ENCODE results near the gene NATD1. TPM values are rescaled to one million over a fixed set of nuclear protein-coding genes. Genes with fewer than 3 reads are reported as not detected.

NATD1 gene
- total and polyA plus RNA-seq, 5 donors = 8.1 to 15.7 (median 11.4) TPM

DNA sequence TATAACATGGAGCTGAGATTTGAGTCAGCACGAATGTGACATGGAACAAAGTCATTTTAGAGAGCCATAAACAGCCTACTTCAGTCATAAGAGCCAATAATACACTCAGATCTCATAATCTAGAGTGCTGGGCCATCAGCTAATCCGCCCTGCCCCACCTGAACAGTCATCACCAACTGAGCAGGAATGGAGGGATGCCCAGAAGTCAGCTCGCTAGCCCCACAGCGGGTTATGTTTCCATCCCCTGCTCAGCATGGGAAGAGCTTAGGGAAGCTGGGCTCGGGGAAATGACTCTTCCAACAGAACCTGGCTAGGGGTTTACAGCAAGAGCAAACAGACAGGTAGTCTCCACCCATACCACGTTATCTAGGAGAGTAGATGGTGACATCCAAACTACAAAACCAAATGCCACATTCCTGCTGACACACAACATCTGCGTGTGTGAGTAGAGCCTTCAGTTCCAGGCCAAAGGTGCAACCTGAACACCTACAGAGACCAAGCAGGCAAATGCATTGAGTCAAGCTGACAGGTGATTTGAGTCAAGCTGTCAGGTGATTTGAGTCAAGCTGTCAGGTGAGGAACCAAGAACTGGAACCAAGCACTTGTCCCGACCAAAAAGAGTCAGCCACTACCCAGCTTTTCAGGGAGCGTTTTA lies 41.3 kb downstream of the NATD1 start:
- H3K9me3 ChIP-seq (ENCODE audit: control insufficient read depth, low read length) = no peaks in the 10 kb centered on the region
- DNase-seq (no peak), ATAC-seq (no peak)
- H3K4me1 ChIP-seq (ENCODE audit: control insufficient read depth, insufficient read depth, low read length) = peaks cover 16% of the 10 kb centered on the region
- no peak overlapping the region for H3K27ac ChIP-seq (ENCODE audit: low read length)
- intact Hi-C loops (cut with DNase I) = loop anchor here in 3 of 4 donors (5.0 to 10.0 kb wide), 2 partner anchors 85 to 87 kb away; partner anchors contain the start of gene DHRS7B (in 3 of the 3)
- H3K4me3 ChIP-seq (ENCODE audit: low read length) = no peak overlapping the region
- 73% methylated on average over 9 of the region's 9 CpGs for WGBS
- H3K27me3 ChIP-seq (ENCODE audit: control insufficient read depth, insufficient read depth) = no peaks in the 10 kb centered on the region

DNA sequence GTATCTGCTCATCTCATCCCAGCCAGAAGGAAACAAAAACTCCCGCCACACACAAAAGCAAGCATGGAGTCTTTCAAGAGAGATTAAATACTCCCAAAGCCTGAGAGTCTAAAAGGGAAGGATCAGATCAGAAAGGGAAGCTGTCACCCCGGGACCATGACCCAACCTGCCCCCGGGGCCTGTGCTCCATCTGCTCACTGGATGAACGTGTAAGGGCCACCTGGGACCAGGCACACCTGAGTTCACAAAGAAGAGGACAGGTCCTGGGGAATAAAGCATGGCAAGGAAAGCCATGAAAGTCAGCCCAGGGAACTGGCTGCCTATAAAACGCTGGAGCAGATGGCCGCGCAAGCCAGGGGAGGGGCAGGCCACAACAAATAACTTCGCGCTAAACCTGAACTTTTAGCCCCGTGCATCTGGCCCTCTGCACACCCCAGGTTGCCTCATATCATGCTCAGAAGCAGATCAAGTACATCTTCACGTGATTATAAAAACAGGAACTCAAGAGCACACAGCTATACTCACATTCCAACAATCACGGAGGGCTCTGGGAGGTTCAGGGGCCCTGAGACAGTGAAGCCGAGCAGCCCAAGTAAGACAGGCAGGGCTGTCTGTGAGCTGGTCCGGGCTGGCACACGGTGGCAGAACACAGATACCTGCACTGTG lies 42.7 kb downstream of the NATD1 start:
- 69% methylated on average over 15 of the region's 15 CpGs for WGBS
- no peak overlapping the region for H3K27ac ChIP-seq (ENCODE audit: low read length)
- ATAC-seq (no peak), DNase-seq (no peak)
- H3K4me3 ChIP-seq (ENCODE audit: low read length) = no peak overlapping the region
- no peaks in the 10 kb centered on the region for H3K27me3 ChIP-seq (ENCODE audit: control insufficient read depth, insufficient read depth)
- peaks cover 16% of the 10 kb centered on the region for H3K4me1 ChIP-seq (ENCODE audit: control insufficient read depth, insufficient read depth, low read length)
- intact Hi-C loops (cut with DNase I) = loop anchor here in 3 of 4 donors (5.0 to 10.0 kb wide), 2 partner anchors 83 to 86 kb away; partner anchors contain the start of gene DHRS7B (in 3 of the 3)
- no peaks in the 10 kb centered on the region for H3K9me3 ChIP-seq (ENCODE audit: control insufficient read depth, low read length)

DNA sequence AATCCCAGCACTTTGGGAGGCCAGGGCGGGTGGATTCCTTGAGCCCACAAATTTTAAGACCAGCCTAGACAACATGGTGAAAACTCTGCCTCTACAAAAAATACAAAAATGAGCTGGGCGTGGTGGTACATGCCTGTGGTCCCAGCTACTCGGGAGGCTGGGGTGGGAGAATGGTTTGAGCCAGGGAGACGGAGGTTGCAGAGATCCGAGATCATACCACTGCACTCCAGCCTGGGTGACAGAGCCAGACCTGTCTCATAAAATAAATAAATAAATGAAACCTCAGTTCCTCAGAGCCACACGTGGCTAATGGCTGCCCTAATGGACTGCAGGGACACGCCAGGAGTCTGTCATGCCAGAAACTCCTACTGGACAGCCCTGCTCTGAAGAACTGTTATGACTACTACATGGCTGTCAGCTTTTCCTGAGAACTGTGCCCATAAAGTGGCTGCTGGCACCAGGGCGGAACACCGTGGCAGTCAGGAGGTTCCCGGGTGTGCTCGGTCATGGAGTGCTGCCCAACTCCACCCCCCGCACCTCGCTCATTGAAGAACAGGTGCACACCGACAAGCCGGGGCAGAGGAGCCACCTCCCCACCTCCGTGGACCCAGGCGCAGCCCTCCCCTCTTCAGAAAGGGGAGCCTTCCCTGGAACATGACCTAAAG lies 43.6 kb downstream of the NATD1 start:
- WGBS = 72% methylated on average over 17 of the region's 17 CpGs
- Histone ChIP-seq H3K9me3 (ENCODE audit: control insufficient read depth, low read length) (no peaks in the 10 kb centered on the region), H3K27me3 (ENCODE audit: control insufficient read depth, insufficient read depth) (no peaks in the 10 kb centered on the region), H3K4me1 (ENCODE audit: control insufficient read depth, insufficient read depth, low read length) (peaks cover 18% of the 10 kb centered on the region), H3K4me3 (ENCODE audit: low read length) (no peak overlapping the region), H3K27ac (ENCODE audit: low read length) (peak overlapping the region; percentile 46)
- DNase-seq = peak in 2 of 3 donors; percentile 67 to 77
- intact Hi-C loops (cut with DNase I) = loop anchor here in 3 of 4 donors (5.0 to 10.0 kb wide), 2 partner anchors 82 to 85 kb away; partner anchors contain the start of gene DHRS7B (in 3 of the 3)
- ATAC-seq = peak in 1 of 2 donors; percentile 1

DNA sequence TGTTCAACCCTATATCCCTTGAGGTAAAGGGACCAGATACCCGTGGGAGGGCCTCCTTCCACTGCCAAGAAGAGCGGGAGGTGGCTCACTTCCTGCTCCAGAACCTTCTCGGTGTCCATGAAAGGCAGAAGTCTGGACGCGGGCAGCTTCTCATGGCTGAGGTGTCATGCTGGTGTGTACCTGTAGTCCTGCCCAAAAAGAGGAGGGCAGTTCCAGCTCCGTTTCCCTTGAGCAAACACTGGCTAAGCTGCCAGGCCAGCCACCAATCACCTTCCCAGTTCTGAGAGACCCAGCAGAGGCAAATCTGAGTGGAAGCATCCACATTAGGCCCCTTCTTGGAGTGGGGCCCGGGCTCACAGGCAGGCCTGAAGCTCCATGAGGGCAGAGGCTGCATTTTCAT lies 44.9 kb downstream of the NATD1 start:
- DNase-seq (no peak), ATAC-seq (no peak)
- WGBS = 69% methylated on average over 7 of the region's 7 CpGs
- Histone ChIP-seq H3K4me1 (ENCODE audit: control insufficient read depth, insufficient read depth, low read length) (peaks cover 18% of the 10 kb centered on the region), H3K27me3 (ENCODE audit: control insufficient read depth, insufficient read depth) (no peaks in the 10 kb centered on the region), H3K9me3 (ENCODE audit: control insufficient read depth, low read length) (no peaks in the 10 kb centered on the region), H3K27ac (ENCODE audit: low read length) (peak overlapping the region; percentile 61), H3K4me3 (ENCODE audit: low read length) (no peak overlapping the region)
- intact Hi-C loops (cut with DNase I) = no loop called here

DNA sequence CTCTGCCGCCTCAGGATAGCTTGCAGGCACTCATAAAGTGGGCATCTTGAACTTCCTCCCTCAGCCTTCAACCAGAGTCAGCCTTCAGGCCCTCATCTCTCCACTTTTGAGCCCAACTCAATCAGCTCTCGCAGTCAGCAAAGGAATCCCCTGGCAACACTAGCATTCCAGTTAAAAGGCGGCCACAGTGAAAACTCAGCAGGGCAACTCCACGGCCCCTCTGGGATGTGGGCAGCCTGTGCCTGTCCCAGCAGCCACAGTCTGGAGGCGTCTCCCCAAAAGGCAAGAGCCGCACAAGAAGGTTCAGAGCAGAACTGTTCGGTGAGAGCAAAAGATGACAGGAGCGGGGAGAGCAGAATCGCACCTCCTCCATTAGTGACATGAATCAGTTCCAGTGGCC lies 48.3 kb downstream of the NATD1 start:
- intact Hi-C loops (cut with DNase I) = no loop called here
- no peaks in the 10 kb centered on the region for H3K27me3 ChIP-seq (ENCODE audit: control insufficient read depth, insufficient read depth)
- WGBS = 58% methylated on average over 9 of the region's 9 CpGs
- no peak for DNase-seq
- peak overlapping the region; percentile 14 for H3K27ac ChIP-seq (ENCODE audit: low read length)
- peaks cover 12% of the 10 kb centered on the region for H3K4me1 ChIP-seq (ENCODE audit: control insufficient read depth, insufficient read depth, low read length)
- H3K9me3 ChIP-seq (ENCODE audit: control insufficient read depth, low read length) = no peaks in the 10 kb centered on the region
- ATAC-seq = peak in 1 of 2 donors; percentile 17
- no peak overlapping the region for H3K4me3 ChIP-seq (ENCODE audit: low read length)

DNA sequence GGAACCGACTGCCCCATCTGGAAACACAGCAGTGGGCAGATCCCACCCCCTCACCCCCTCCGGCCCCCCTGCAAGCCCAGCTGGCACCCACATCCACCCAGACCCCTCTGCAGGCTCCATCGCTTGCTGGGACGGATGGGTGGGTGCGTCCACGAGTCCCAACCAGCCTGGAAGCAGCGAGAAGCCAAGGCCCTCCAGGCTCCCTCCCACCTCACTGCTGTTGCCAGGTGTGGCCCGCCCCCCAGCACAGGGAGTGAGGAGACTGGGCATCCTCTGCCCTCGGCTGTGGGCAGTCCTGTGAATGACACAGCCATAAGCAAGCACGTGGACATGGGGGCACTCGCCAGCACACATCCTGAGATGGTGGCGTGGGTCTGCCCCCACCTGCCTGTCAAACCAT lies 50.7 kb downstream of the NATD1 start:
- ATAC-seq = peak in 1 of 2 donors; percentile 10
- Histone ChIP-seq H3K27ac (ENCODE audit: low read length) (no peak overlapping the region), H3K9me3 (ENCODE audit: control insufficient read depth, low read length) (no peaks in the 10 kb centered on the region), H3K4me3 (ENCODE audit: low read length) (no peak overlapping the region), H3K4me1 (ENCODE audit: control insufficient read depth, insufficient read depth, low read length) (peaks cover 10% of the 10 kb centered on the region), H3K27me3 (ENCODE audit: control insufficient read depth, insufficient read depth) (no peaks in the 10 kb centered on the region)
- intact Hi-C loops (cut with DNase I) = no loop called here
- 88% methylated on average over 12 of the region's 12 CpGs for WGBS
- no peak for DNase-seq

DNA sequence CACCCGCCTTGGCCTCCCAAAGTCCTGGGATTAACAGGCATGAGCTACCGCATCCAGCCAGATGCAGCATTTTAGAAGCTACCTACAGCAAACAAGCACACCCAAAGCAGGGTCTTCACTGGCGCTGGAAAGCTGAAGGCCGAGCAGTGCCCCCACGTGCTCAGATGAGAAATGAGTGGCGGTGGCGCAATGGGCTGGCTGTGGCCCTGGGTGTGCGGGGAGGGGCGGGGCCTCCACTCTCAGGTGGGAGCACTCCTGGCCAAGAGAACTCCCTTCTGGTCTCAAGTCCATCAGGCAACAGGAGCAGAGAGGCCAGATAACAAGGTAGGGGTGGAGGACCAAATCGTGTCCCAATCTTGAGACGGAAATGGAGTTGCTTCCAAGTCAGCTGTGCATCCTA lies 51.3 kb downstream of the NATD1 start:
- Histone ChIP-seq H3K27ac (ENCODE audit: low read length) (no peak overlapping the region), H3K9me3 (ENCODE audit: control insufficient read depth, low read length) (no peaks in the 10 kb centered on the region), H3K4me1 (ENCODE audit: control insufficient read depth, insufficient read depth, low read length) (peaks cover 10% of the 10 kb centered on the region), H3K4me3 (ENCODE audit: low read length) (no peak overlapping the region), H3K27me3 (ENCODE audit: control insufficient read depth, insufficient read depth) (no peaks in the 10 kb centered on the region)
- intact Hi-C loops (cut with DNase I) = no loop called here
- WGBS = 92% methylated on average over 11 of the region's 11 CpGs
- ATAC-seq (no peak), DNase-seq (no peak)

DNA sequence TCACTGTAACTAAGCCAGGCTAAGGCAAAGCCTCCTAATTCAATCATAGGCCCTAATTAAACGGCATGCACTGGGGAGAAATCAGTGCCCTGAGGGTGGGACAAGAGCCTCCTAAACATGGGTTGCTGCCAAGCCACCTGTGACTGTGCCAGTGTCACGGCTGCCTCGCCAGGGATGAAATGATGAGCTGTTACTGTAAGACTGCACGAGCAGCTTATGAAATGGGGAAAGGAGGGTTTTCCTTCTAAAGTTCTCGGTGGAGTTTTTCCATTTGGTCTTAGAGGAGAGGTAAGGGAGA lies 52.0 kb downstream of the NATD1 start:
- Histone ChIP-seq H3K4me1 (ENCODE audit: control insufficient read depth, insufficient read depth, low read length) (peaks cover 10% of the 10 kb centered on the region), H3K4me3 (ENCODE audit: low read length) (no peak overlapping the region), H3K27me3 (ENCODE audit: control insufficient read depth, insufficient read depth) (no peaks in the 10 kb centered on the region), H3K9me3 (ENCODE audit: control insufficient read depth, low read length) (no peaks in the 10 kb centered on the region), H3K27ac (ENCODE audit: low read length) (no peak overlapping the region)
- ATAC-seq (peak in 1 of 2 donors; percentile 20), DNase-seq (peak in 1 of 3 donors; percentile 67)
- intact Hi-C loops (cut with DNase I) = no loop called here
- whole genome bisulfite sequencing = 32% methylated on average over 5 of the region's 5 CpGs

DNA sequence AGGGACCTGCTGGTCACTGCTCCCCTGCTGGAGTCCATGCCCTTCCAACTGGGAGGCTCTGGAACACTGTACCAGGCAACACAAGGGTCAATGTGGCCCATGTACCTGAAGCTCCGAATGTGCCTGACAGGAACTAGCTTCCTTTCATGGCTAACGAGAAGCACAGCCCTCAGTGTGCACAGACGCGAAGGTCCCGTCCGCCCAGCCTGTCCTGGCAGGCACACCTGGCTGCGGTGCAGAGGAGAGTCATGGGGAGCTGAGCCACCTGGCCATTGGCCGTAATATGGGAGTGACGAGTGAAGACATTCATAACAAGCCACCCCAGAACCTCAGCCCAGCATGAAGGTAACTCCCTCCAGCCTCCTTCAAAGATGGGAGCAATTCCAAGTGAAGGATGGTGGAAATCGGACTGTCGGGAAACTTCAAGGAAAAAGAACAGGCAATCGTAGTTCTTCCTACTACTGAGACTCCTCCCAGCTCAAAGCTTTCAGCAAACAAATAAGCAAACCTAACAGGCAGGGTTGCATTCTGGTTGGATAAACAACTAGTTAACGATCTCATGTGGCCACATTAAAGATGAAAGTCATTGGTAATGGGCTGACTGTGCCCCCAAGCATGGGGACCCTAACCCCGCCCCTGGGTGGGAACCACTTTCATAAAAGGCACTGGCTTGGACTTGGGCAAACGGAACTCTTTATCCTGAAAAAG lies 52.5 kb downstream of the NATD1 start:
- H3K27ac ChIP-seq (ENCODE audit: low read length) = no peak overlapping the region
- H3K9me3 ChIP-seq (ENCODE audit: control insufficient read depth, low read length) = no peaks in the 10 kb centered on the region
- DNase-seq = no peak
- H3K4me3 ChIP-seq (ENCODE audit: low read length) = no peak overlapping the region
- no peaks in the 10 kb centered on the region for H3K27me3 ChIP-seq (ENCODE audit: control insufficient read depth, insufficient read depth)
- intact Hi-C loops (cut with DNase I) = no loop called here
- no peak for ATAC-seq
- peaks cover 10% of the 10 kb centered on the region for H3K4me1 ChIP-seq (ENCODE audit: control insufficient read depth, insufficient read depth, low read length)
- 74% methylated on average over 15 of the region's 15 CpGs for WGBS

DNA sequence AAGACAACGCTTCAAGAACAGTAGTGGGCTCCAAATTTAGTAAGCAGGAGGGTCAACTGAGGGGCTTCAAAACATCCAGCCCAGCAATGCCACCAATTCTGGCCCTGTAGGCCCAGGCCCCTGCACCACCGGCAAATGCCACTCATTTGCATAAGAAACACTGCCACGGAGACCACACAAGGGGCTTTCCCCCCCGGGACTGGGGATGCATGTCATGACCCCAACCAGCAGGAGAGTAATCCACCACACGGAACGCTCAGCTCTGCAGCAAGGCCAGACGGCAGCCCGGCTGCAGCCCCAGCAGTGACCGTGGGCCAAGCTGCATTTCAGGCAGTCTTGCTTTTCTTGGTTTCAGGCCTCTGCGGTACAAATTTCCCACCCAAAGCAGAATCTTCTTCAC lies 53.4 kb downstream of the NATD1 start:
- DNase-seq (no peak), ATAC-seq (no peak)
- Histone ChIP-seq H3K4me1 (ENCODE audit: control insufficient read depth, insufficient read depth, low read length) (peaks cover 8% of the 10 kb centered on the region), H3K9me3 (ENCODE audit: control insufficient read depth, low read length) (no peaks in the 10 kb centered on the region), H3K27ac (ENCODE audit: low read length) (no peak overlapping the region), H3K4me3 (ENCODE audit: low read length) (no peak overlapping the region), H3K27me3 (ENCODE audit: control insufficient read depth, insufficient read depth) (no peaks in the 10 kb centered on the region)
- intact Hi-C loops (cut with DNase I) = no loop called here
- WGBS = 66% methylated on average over 10 of the region's 10 CpGs

DNA sequence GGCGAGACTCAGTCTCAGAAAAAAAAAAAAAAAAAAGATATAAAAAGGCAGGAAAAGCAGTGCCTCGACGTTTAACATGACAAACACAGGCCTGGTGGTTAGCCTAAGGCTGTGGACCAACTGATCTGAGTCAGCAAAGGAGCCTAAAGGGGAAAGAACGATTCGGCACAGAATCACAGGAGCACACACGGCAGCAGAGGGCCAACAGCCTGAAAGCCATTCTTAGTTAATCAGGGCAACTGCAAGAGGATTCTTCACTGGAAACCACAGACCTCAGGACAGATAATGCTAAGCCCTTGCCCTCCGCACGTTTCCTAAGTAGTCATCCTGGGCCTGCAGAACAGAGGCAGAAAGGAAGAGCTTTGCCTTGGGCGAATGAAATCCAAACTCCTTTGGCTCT lies 53.9 kb downstream of the NATD1 start:
- Histone ChIP-seq H3K9me3 (ENCODE audit: control insufficient read depth, low read length) (no peaks in the 10 kb centered on the region), H3K4me3 (ENCODE audit: low read length) (no peak overlapping the region), H3K4me1 (ENCODE audit: control insufficient read depth, insufficient read depth, low read length) (peaks cover 7% of the 10 kb centered on the region), H3K27me3 (ENCODE audit: control insufficient read depth, insufficient read depth) (no peaks in the 10 kb centered on the region), H3K27ac (ENCODE audit: low read length) (no peak overlapping the region)
- 49% methylated on average over 9 of the region's 9 CpGs for WGBS
- intact Hi-C loops (cut with DNase I) = no loop called here
- DNase-seq (no peak), ATAC-seq (no peak)
